Thoracic aorta (tissue), 2 donors: Measurements from ENCODE around the gene ZBTB3. TPM values are rescaled to one million over a fixed set of nuclear protein-coding genes. Genes with fewer than 3 reads are reported as not detected.
"Not testable (repeated sequence)": the region's sequence is repeated elsewhere in the genome, so short reads cannot be mapped to it uniquely, and the experiment has no call there.

Experiments used
- ATAC-seq: fragments of 150-250 bp; one replicate; pipeline ENCODE4 v1.8.0; 2017; ENCODE audit warnings: low read depth; ENCODE audit not compliant: insufficient number of reproducible peaks, low FRiP score
- DNase-seq: peaks from one replicate; pipeline ENCODE4 v3.0.0-alpha.2; 2020; ENCODE audit warnings: low spot score
- H3K27ac ChIP-seq, 2 donors: fragments of 200-600 bp; sonication (generic); 1 replicate in 1 of 2; 2 replicates in 1 of 2; pipeline ENCODE4 v1.5.1; 2016; ENCODE audit warnings: mild to moderate bottlenecking in 2 of 2, moderate library complexity in 2 of 2
- H3K27me3 ChIP-seq: fragments of 200-600 bp; sonication (generic); replicated peaks from 2 replicates; pipeline ENCODE4 v1.6.0; 2016; ENCODE audit warnings: mild to moderate bottlenecking; ENCODE audit not compliant: insufficient read depth
- H3K36me3 ChIP-seq: fragments of 200-600 bp; sonication (generic); one replicate; pipeline ENCODE4 v1.5.1; 2016
- H3K4me1 ChIP-seq, 2 donors: fragments of 200-600 bp; sonication (generic); 1 replicate in 1 of 2; 2 replicates in 1 of 2; pipeline versions ENCODE4 v1.5.1 to v1.6.0; 2016; ENCODE audit warnings: low read depth in 2 of 2, mild to moderate bottlenecking in 1 of 2; ENCODE audit not compliant: control insufficient read depth in 1 of 2
- H3K4me3 ChIP-seq: fragments of 200-600 bp; sonication (generic); 2 replicates; pipeline ENCODE4 v1.5.1; 2016; ENCODE audit warnings: mild to moderate bottlenecking
- H3K9me3 ChIP-seq: fragments of 200-600 bp; sonication (generic); 2 replicates; pipeline ENCODE4 v1.5.1; 2016
- CTCF ChIP-seq: fragments of 200-600 bp; sonication (generic); IDR thresholded peaks from one replicate; pipeline ENCODE4 v1.5.1; 2019; ENCODE audit warnings: antibody characterized with exemption
- total RNA-seq, 2 donors: library from RNA; depleted of rRNA; stranded (reverse); fragments of >200 nt; gene quantifications; one replicate each; pipeline versions ENCODE4 v1.1.0 to v1.2.3, GENCODE V29; 2016

The ZBTB3 gene
- total RNA-seq, 2 donors from 2014 or later, result 6.2 to 7.6 TPM

- Histone ChIP-seq H3K27ac (peak overlapping the region; percentile 59 to 74), H3K9me3 (no peaks in the 10 kb centered on the region), H3K36me3 (peaks cover under 1% of the 10 kb centered on the region), H3K4me3 (peak overlapping the region; percentile 82), H3K27me3 (no peaks in the 10 kb centered on the region), H3K4me1 (peaks cover 12 to 39% of the 10 kb centered on the region in 2 donors)
- no peak for ATAC-seq
- DNase-seq, result no peak
- TF ChIP-seq CTCF, result no peak
These were observed 48.5 kb downstream of the ZBTB3 start for GRCh38 chr11:62705413-62705812.

DNA sequence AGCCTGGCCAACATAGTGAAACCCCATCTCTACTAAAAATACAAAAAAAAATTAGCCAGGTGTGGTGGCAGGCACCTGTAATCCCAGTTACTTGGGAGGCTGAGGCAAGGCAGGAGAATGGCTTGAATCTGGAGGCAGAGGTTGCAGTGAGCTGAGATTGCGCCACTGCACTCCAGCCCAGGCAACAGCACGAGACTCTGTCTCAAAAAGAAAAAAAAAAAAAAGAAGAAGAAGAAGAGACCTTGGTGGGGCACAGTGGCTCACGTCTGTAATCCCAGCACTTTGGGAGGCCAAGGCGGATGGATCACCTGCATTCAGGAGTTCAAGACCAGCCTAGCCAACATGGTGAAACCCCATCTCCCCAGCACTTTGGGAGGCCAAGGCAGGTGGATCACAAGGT, 50.0 kb downstream of the ZBTB3 start:
- H3K27me3 ChIP-seq, DNase-seq, H3K27ac ChIP-seq, ATAC-seq, H3K36me3 ChIP-seq, H3K9me3 ChIP-seq, H3K4me3 ChIP-seq: not testable (repeated sequence)
- peaks cover 7 to 30% of the 10 kb centered on the region in 2 donors for H3K4me1 ChIP-seq

GRCh38 chr11:62702246-62702645, 51.7 kb downstream of the ZBTB3 start:
- H3K36me3 ChIP-seq, result no peaks in the 10 kb centered on the region
- no peak overlapping the region for H3K4me3 ChIP-seq
- H3K27me3 ChIP-seq, result no peaks in the 10 kb centered on the region
- no peak overlapping the region for H3K27ac ChIP-seq
- H3K9me3 ChIP-seq, result no peaks in the 10 kb centered on the region
- no peak for TF ChIP-seq CTCF
- H3K4me1 ChIP-seq, result peaks cover 7 to 19% of the 10 kb centered on the region in 2 donors
- DNase-seq, result no peak
- no peak for ATAC-seq

Other genes with a start within 250 kb of the ZBTB3 start
- 1,000 to 10,000 TPM; 1,009 to 1,046 TPM for gene AHNAK, start 207.4 kb downstream of the ZBTB3 start, total RNA-seq
- gene EEF1G, start 180.3 kb downstream of the ZBTB3 start, total RNA-seq, result 100 to 1,000 TPM; 719 to 780 TPM
- gene TUT1, start 162.6 kb downstream of the ZBTB3 start, total RNA-seq, result 10 to 100 TPM in 1 of 2 donors, 1 to 10 TPM in 1; 9.5 to 12.5 TPM
- 100 to 1,000 TPM in 1 of 2 donors, 10 to 100 TPM in 1; 55.9 to 124 TPM for gene MTA2, start 152.3 kb downstream of the ZBTB3 start, total RNA-seq
- gene EML3, start 141.4 kb downstream of the ZBTB3 start, total RNA-seq, result 100 to 1,000 TPM; 106 to 111 TPM
- 10 to 100 TPM; 11.4 to 12.6 TPM for gene ROM1, start 140.9 kb downstream of the ZBTB3 start, total RNA-seq
- 10 to 100 TPM; 27.5 to 30.3 TPM for gene B3GAT3, start 132.2 kb downstream of the ZBTB3 start, total RNA-seq
- gene GANAB, start 107.5 kb downstream of the ZBTB3 start, total RNA-seq, result 100 to 1,000 TPM; 120 to 159 TPM
- gene INTS5, start 100.9 kb downstream of the ZBTB3 start, total RNA-seq, result 10 to 100 TPM; 16.4 to 24.3 TPM
- gene C11orf98, start 89.0 kb downstream of the ZBTB3 start, total RNA-seq, result 10 to 100 TPM; 20.5 to 28.6 TPM
- 1 to 10 TPM; 1.5 to 2.9 TPM for gene CSKMT, start 88.8 kb downstream of the ZBTB3 start, total RNA-seq
- 1 to 10 TPM; 2.3 to 7.3 TPM for gene UQCC3, start 82.5 kb downstream of the ZBTB3 start, total RNA-seq
- 1 to 10 TPM; 3.7 to 7.8 TPM for gene LBHD1, start 81.9 kb downstream of the ZBTB3 start, total RNA-seq
- gene UBXN1, start 75.1 kb downstream of the ZBTB3 start, total RNA-seq, result 100 to 1,000 TPM in 1 of 2 donors, 10 to 100 TPM in 1; 88.6 to 159 TPM
- gene LRRN4CL, start 64.6 kb downstream of the ZBTB3 start, total RNA-seq, result 10 to 100 TPM; 10.5 to 22.5 TPM
- 10 to 100 TPM; 14.0 to 50.9 TPM for gene BSCL2, start 46.7 kb downstream of the ZBTB3 start, total RNA-seq
- gene GNG3, start 46.5 kb downstream of the ZBTB3 start, total RNA-seq, result not detected
- 10 to 100 TPM; 21.3 to 41.8 TPM for gene HNRNPUL2, start 26.7 kb downstream of the ZBTB3 start, total RNA-seq
- gene TTC9C, start 25.7 kb downstream of the ZBTB3 start, total RNA-seq, result 10 to 100 TPM in 1 of 2 donors, 1 to 10 TPM in 1; 9.1 to 14.5 TPM
- 10 to 100 TPM; 37.0 to 54.4 TPM for gene POLR2G, start 7.4 kb upstream of the ZBTB3 start, total RNA-seq
- gene TAF6L, start 17.2 kb upstream of the ZBTB3 start, total RNA-seq, result 10 to 100 TPM; 18.5 to 22.2 TPM
- 10 to 100 TPM; 45.6 to 70.8 TPM for gene TMEM179B, start 33.2 kb upstream of the ZBTB3 start, total RNA-seq
- 10 to 100 TPM; 11.1 to 30.2 TPM for gene TMEM223, start 37.8 kb upstream of the ZBTB3 start, total RNA-seq
- 100 to 1,000 TPM in 1 of 2 donors, 10 to 100 TPM in 1; 82.9 to 109 TPM for gene NXF1, start 51.3 kb upstream of the ZBTB3 start, total RNA-seq
- gene STX5, start 77.9 kb upstream of the ZBTB3 start, total RNA-seq, result 10 to 100 TPM; 32.0 to 46.8 TPM
- gene TEX54, start 78.7 kb upstream of the ZBTB3 start, total RNA-seq, result not detected
- gene WDR74, start 85.4 kb upstream of the ZBTB3 start, total RNA-seq, result 10 to 100 TPM; 19.8 to 55.2 TPM
- gene SLC3A2, start 126.7 kb upstream of the ZBTB3 start, total RNA-seq, result 100 to 1,000 TPM; 138 to 739 TPM
- not detected for gene CHRM1, start 167.2 kb upstream of the ZBTB3 start, total RNA-seq
- not detected for gene SLC22A6, start 230.8 kb upstream of the ZBTB3 start, total RNA-seq